Ovary (tissue), 9 donors: Measurements from ENCODE around the gene IP6K1. TPM values are rescaled to one million over a fixed set of nuclear protein-coding genes. Genes with fewer than 3 reads are reported as not detected.

Experiments used
- DNase-seq, 5 donors: peaks; one replicate each; pipeline ENCODE4 v3.0.0-alpha.2; 2019 to 2020
- H3K27ac ChIP-seq, 2 donors: fragments of 200-600 bp; one replicate each; pipeline versions ENCODE4 v1.5.1 to v1.8.0; 2019 to 2022
- H3K27me3 ChIP-seq: fragments of 200-600 bp; one replicate; pipeline ENCODE4 v1.8.0; 2022
- H3K36me3 ChIP-seq: fragments of 200-600 bp; sonication (generic); one replicate; pipeline ENCODE4 v1.5.1; 2019
- H3K4me1 ChIP-seq: one replicate; pipeline ENCODE4 v1.8.1; 2013; ENCODE audit warnings: mild to moderate bottlenecking, moderate library complexity; ENCODE audit not compliant: insufficient read depth
- H3K4me3 ChIP-seq: fragments of 200-600 bp; sonication (generic); one replicate; pipeline ENCODE4 v1.5.1; 2017
- H3K9me3 ChIP-seq, 2 donors: fragments of 200-600 bp in 1 of 2; sonication (generic) in 1 of 2; one replicate each; pipeline versions ENCODE4 v1.5.1 to v1.8.1; 2013 to 2019; ENCODE audit warnings: mild to moderate bottlenecking in 1 of 2, moderate library complexity in 1 of 2
- CTCF ChIP-seq, 3 donors: fragments of 450-650 bp in 2 of 3; fragments of 200-600 bp in 1 of 3; IDR thresholded peaks; one replicate each; pipeline versions ENCODE4 v1.5.1 to v1.8.0; 2016 to 2022; ENCODE audit warnings: antibody characterized with exemption in 3 of 3, mild to moderate bottlenecking in 1 of 3
- EP300 ChIP-seq: sonication (generic); formaldehyde crosslinking; IDR thresholded peaks from one replicate; pipeline ENCODE4 v1.6.1; 2017; ENCODE audit warnings: antibody characterized with exemption
- POLR2A ChIP-seq: fragments of 450-650 bp; IDR thresholded peaks from one replicate; pipeline ENCODE4 v1.6.1; 2017; ENCODE audit warnings: antibody characterized with exemption, mild to moderate bottlenecking, moderate library complexity
- WGBS, 3 donors: extraction: QIAGEN DNeasy Blood & Tissue Kit in 1 of 3; methylation state at CpG; one replicate each; pipeline versions ENCODE4 v1.1.5 to v1.1.7; 2013 to 2017; 5-methylcytosine and 5-hydroxymethylcytosine counted together
- intact Hi-C, 4 donors: fragments of 100-400 bp; cut with DNase I; formaldehyde crosslinking; loops; one replicate each; pipeline versions ENCODE4 v1.11.0 to v1.15.1; 2022 to 2023
- polyA plus RNA-seq, 2 donors: library from polyadenylated mRNA; stranded (reverse); fragments of 200-250 nt in 1 of 2; fragments of 350-450 nt in 1 of 2; fragmentation: Illumina TruSeq in 1 of 2; extraction: RNeasy Lipid Tissue Mini Kit (QIAGEN cat#74804) in 1 of 2; gene quantifications; one replicate each; pipeline ENCODE4 v1.2.3, GENCODE V29; 2013 to 2014
- total RNA-seq, 7 donors: library from RNA; depleted of rRNA in 2 of 7; stranded (reverse); fragments of >200 nt in 2 of 7; fragmentation: NEBNext Ultra II Directional in 3 of 7; extraction: Animal tissue kit (Norgen Biotek cat#: 25700) in 3 of 7; gene quantifications; one replicate each; pipeline versions ENCODE4 v1.1.0 to v1.2.4, GENCODE V29; 2016 to 2023
- donor health status: DM: no; HTN: no; CAD: no; lungs with moderate emphysema.
- donor health status: DM: no; HTN: no; CAD: no.
- donor health status: Bipolar disorder and iron deficiency.
- donor health status: DM: yes; HTN: yes; CAD: no.
- donor health status: DM: no; HTN: no; CAD: no.
- donor health status: DM: yes; HTN: yes; CAD: no.

Gene IP6K1
- total and polyA plus RNA-seq, 9 donors: 27.9 to 52.4 (median 47.0) TPM

GRCh38 chr3:49733551-49733950 is 52.8 kb downstream of the IP6K1 start:
- Histone ChIP-seq H3K27ac (no peak overlapping the region), H3K27me3 (no peaks in the 10 kb centered on the region), H3K4me1 (no peaks in the 10 kb centered on the region), H3K9me3 (no peaks in the 10 kb centered on the region), H3K4me3 (no peak overlapping the region), H3K36me3 (no peaks in the 10 kb centered on the region)
- TF ChIP-seq EP300 (no peak), CTCF (IDR thresholded peaks at IDR 0.05) (no peak), POLR2A (no peak)
- WGBS, 3 donors: 83 to 100% (median 88%) methylated on average over 1 of the region's 1 CpG
- no peak for DNase-seq
- intact Hi-C loops: no loop called here

GRCh38 chr3:49732597-49732996 is 53.7 kb downstream of the IP6K1 start:
- DNase-seq: no peak
- Histone ChIP-seq H3K9me3 (no peaks in the 10 kb centered on the region), H3K4me1 (no peaks in the 10 kb centered on the region), H3K36me3 (no peaks in the 10 kb centered on the region), H3K4me3 (no peak overlapping the region), H3K27me3 (no peaks in the 10 kb centered on the region), H3K27ac (no peak overlapping the region)
- intact Hi-C loops: no loop called here
- TF ChIP-seq POLR2A: no peak
- TF ChIP-seq EP300: no peak
- no peak for TF ChIP-seq CTCF (IDR thresholded peaks at IDR 0.05)
- WGBS, 3 donors: 80 to 90% (median 88%) methylated on average over 11 of the region's 11 CpGs

- Histone ChIP-seq H3K9me3 (no peaks in the 10 kb centered on the region), H3K36me3 (no peaks in the 10 kb centered on the region), H3K4me3 (no peak overlapping the region), H3K4me1 (no peaks in the 10 kb centered on the region), H3K27ac (no peak overlapping the region), H3K27me3 (no peaks in the 10 kb centered on the region)
- DNase-seq: no peak
- 95 to 100% (median 97%) methylated on average over 4 of the region's 4 CpGs for WGBS, 3 donors
- intact Hi-C loops: no loop called here
- no peak for TF ChIP-seq EP300
- no peak for TF ChIP-seq POLR2A
- no peak for TF ChIP-seq CTCF (IDR thresholded peaks at IDR 0.05)
Observed at GRCh38 chr3:49729966-49730609, 56.3 kb downstream of the IP6K1 start.

GRCh38 chr3:49727924-49728361 is 58.4 kb downstream of the IP6K1 start:
- no peaks in the 10 kb centered on the region for H3K27me3 ChIP-seq
- peaks cover 3% of the 10 kb centered on the region for H3K4me1 ChIP-seq
- H3K4me3 ChIP-seq: no peak overlapping the region
- H3K36me3 ChIP-seq: no peaks in the 10 kb centered on the region
- no peaks in the 10 kb centered on the region for H3K9me3 ChIP-seq
- 91% methylated on average over 15 of the region's 15 CpGs for WGBS, 3 donors
- no peak for TF ChIP-seq EP300
- TF ChIP-seq CTCF (IDR thresholded peaks at IDR 0.05): no peak
- TF ChIP-seq POLR2A: no peak
- peak in 1 of 5 donors; percentile 21 for DNase-seq
- H3K27ac ChIP-seq: no peak overlapping the region
- intact Hi-C loops: no loop called here
